B cell (primary cell): Measurements from ENCODE around the gene VEGFB. TPM values are rescaled to one million over a fixed set of nuclear protein-coding genes. Genes with fewer than 3 reads are reported as not detected.
"Not testable (repeated sequence)": the region's sequence is repeated elsewhere in the genome, so short reads cannot be mapped to it uniquely, and the experiment has no call there.

Experiments
- ATAC-seq: fragments of 200-7000 bp; cut with Tn5 transposase; one replicate; pipeline ENCODE4 v1.10.0; 2021; ENCODE audit warnings: low read depth, mild to moderate bottlenecking, moderate number of reproducible peaks, moderate library complexity
- CTCF ChIA-PET: fragments of 350-600 bp; sonication (Branson Sonifier 250); formaldehyde crosslinking; loops from one replicate; lab custom pipeline; 2021; ENCODE audit warnings: antibody characterized with exemption, inconsistent platforms; lab: Charles Lee
- POLR2A ChIA-PET: fragments of 350-600 bp; sonication (Branson Sonifier 250); formaldehyde crosslinking; loops from one replicate; lab custom pipeline; 2021; ENCODE audit warnings: antibody characterized with exemption; lab: Charles Lee
- DNase-seq: peaks from one replicate; pipeline ENCODE4 v3.0.0; 2013
- H2AFZ ChIP-seq: 2 replicates; pipeline ENCODE4 v1.6.1; 2012; ENCODE audit warnings: mild to moderate bottlenecking, low read depth, low read length; ENCODE audit not compliant: insufficient read depth, poor library complexity, severe bottlenecking
- H3K27ac ChIP-seq, 2 donors: 1 replicate in 1 of 2; 2 replicates in 1 of 2; pipeline ENCODE4 v1.5.1; 2012 to 2013; ENCODE audit warnings: low read length in 2 of 2, mild to moderate bottlenecking in 2 of 2, moderate library complexity in 1 of 2
- H3K27me3 ChIP-seq, 4 experiments: fragments of 200-600 bp in 1 of 4; sonication (generic) in 1 of 4; replicated peaks in 1 of 4; 1 replicate in 2 of 4; 2 replicates in 2 of 4; pipeline versions ENCODE4 v1.6.1 to v1.7.0; 2013 to 2016; ENCODE audit warnings: low read length in 3 of 4, mild to moderate bottlenecking in 2 of 4, mixed read lengths in 1 of 4, moderate library complexity in 1 of 4; ENCODE audit not compliant: insufficient read depth in 4 of 4, control insufficient read depth in 3 of 4; ENCODE audit errors: control extremely low read depth in 1 of 4
- H3K36me3 ChIP-seq, 2 experiments: replicated peaks in 1 of 2; 1 replicate in 1 of 2; 2 replicates in 1 of 2; pipeline versions ENCODE4 v1.6.1 to v1.7.1; 2013; ENCODE audit warnings: low read length in 1 of 2; ENCODE audit not compliant: insufficient read depth in 2 of 2, control insufficient read depth in 1 of 2; ENCODE audit errors: control extremely low read depth in 1 of 2, extremely low read depth in 1 of 2
- H3K4me1 ChIP-seq, 2 donors: fragments of 200-600 bp in 1 of 2; sonication (generic) in 1 of 2; 1 replicate in 1 of 2; 2 replicates in 1 of 2; pipeline versions ENCODE4 v1.5.1 to v1.6.1; 2013 to 2017; ENCODE audit warnings: low read length in 2 of 2; ENCODE audit not compliant: control insufficient read depth in 2 of 2, insufficient read depth in 2 of 2
- H3K4me2 ChIP-seq: replicated peaks from 2 replicates; pipeline ENCODE3; 2012; ENCODE audit warnings: mild to moderate bottlenecking, low read depth, low read length; ENCODE audit not compliant: poor library complexity, severe bottlenecking
- H3K4me3 ChIP-seq, 5 experiments: fragments of 200-600 bp in 1 of 5; sonication (generic) in 1 of 5; 1 replicate in 3 of 5; 2 replicates in 2 of 5; pipeline versions ENCODE4 v1.5.1 to v1.7.0; 2011 to 2016; ENCODE audit warnings: low read length in 4 of 5, mild to moderate bottlenecking in 4 of 5, low read depth in 2 of 5, control low read depth in 1 of 5, moderate library complexity in 1 of 5; ENCODE audit not compliant: insufficient read depth in 1 of 5; ENCODE audit errors: control extremely low read depth in 1 of 5, extremely low read depth in 1 of 5
- H3K79me2 ChIP-seq: fragments of 200-600 bp; sonication (generic); one replicate; pipeline ENCODE4 v1.6.0; 2016; ENCODE audit warnings: low read length; ENCODE audit not compliant: control insufficient read depth, insufficient read depth
- H3K9ac ChIP-seq: fragments of 200-600 bp; sonication (generic); 2 replicates; pipeline ENCODE4 v1.6.1; 2017; ENCODE audit warnings: mild to moderate bottlenecking, low read length, moderate library complexity
- H3K9me3 ChIP-seq, 3 donors: one replicate each; pipeline versions ENCODE4 v1.6.1 to v1.7.1; 2013; ENCODE audit warnings: low read length in 2 of 3; ENCODE audit not compliant: control insufficient read depth in 2 of 3, insufficient read depth in 1 of 3; ENCODE audit errors: control extremely low read depth in 1 of 3
- H4K20me1 ChIP-seq: 2 replicates; pipeline ENCODE4 v1.6.0; 2012; ENCODE audit warnings: mild to moderate bottlenecking, low read length; ENCODE audit not compliant: insufficient read depth, control insufficient read depth, poor library complexity, severe bottlenecking
- H3K27ac Mint-ChIP-seq: one replicate; pipeline ENCODE4 v1.8.0; 2021; ENCODE audit warnings: mixed read lengths
- H3K27me3 Mint-ChIP-seq: one replicate; pipeline ENCODE4 v1.8.0; 2021; ENCODE audit warnings: mixed read lengths
- H3K4me1 Mint-ChIP-seq: one replicate; pipeline ENCODE4 v1.8.0; 2021; ENCODE audit warnings: mixed read lengths
- H3K4me3 Mint-ChIP-seq: one replicate; pipeline ENCODE4 v1.8.0; 2021; ENCODE audit warnings: mixed read lengths
- H3K9me3 Mint-ChIP-seq: one replicate; pipeline ENCODE4 v1.8.0; 2022; ENCODE audit warnings: mixed read lengths; ENCODE audit not compliant: insufficient read depth
- EZH2 ChIP-seq: IDR thresholded peaks from 2 replicates; pipeline ENCODE4 v1.6.1; 2012; ENCODE audit warnings: borderline replicate concordance, low read depth, mild to moderate bottlenecking, moderate library complexity, low read length; ENCODE audit not compliant: insufficient read depth, poor library complexity, severe bottlenecking
- WGBS: methylation state at CpG from one replicate; pipeline ENCODE4 v1.1.5; 2013; ENCODE audit warnings: missing lambda C conversion rate; ENCODE audit not compliant: insufficient coverage; 5-methylcytosine and 5-hydroxymethylcytosine counted together
- intact Hi-C: fragments of 100-400 bp; cut with micrococcal nuclease; formaldehyde crosslinking; loops from one replicate; pipeline ENCODE4 v1.10.0; 2022
- polyA plus RNA-seq: library from polyadenylated mRNA; depleted of rRNA; stranded (reverse); fragments of >200 nt; gene quantifications from 2 replicates; pipeline ENCODE4 v1.2.3, GENCODE V29; 2012
- total RNA-seq, 2 donors: library from RNA; stranded (reverse); fragments of 120-200 nt in 1 of 2; gene quantifications; 1 replicate in 1 of 2; 2 replicates in 1 of 2; pipeline versions ENCODE4 v1.2.3 to v1.2.4, GENCODE V29; 2013 to 2022
- TF ChIP-seq, protein P1 (sequence below): fragments of 200-600 bp; IDR thresholded peaks from one replicate; pipeline ENCODE4 v1.8.0; 2022; ENCODE audit warnings: antibody characterized with exemption, mild to moderate bottlenecking

The VEGFB gene
- total and polyA plus RNA-seq, 2 donors (not counting 1 experiment from before 2014, with no cell fraction given) = 56.4 to 152 TPM

DNA sequence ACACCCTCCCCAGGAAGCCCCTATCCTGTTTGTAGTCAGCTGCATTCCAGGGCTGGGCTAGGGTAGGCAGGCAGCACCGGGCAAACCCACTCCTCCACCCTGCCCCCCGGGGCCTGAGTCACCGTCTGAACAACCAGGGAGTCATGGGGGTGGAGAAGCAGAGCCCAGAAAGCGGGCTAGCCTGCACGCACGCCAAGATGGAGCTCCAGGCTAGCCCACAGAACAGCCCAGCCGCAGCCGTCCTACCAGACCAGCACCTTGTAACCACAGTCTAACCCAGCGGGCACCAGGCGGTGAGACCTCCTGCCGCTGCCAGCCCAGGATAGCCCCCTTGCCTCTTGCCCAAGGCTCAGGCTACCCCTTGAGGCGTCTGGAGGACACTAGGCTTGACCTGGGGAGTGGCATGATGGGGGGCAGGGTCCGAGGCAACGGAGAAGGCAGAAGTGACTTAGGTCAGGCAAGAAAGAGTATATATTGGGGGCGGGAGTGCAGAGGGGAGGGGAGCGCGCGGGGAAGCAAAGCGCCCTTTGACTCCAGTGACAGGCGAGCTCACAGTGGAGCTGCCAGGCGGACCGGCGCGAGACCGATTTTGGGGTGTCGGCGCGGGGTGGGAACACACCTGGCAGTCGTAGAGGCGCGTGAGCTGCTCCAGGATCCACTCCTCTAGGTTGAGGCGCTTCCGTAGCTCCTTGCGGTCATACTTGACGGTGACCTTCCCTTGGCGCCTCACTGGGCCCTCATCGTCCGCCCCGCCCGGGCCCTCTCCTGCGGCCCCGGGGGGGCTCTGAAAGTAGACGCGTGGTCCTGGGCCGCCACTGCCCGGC lies 11.6 kb downstream of the VEGFB start:
- H3K79me2 ChIP-seq = peaks cover 9% of the 10 kb centered on the region
- peak overlapping the region; percentile 53 for H3K9ac ChIP-seq
- H3K4me1 ChIP-seq = peaks cover 22 to 51% of the 10 kb centered on the region in 2 donors
- intact Hi-C loops = loop anchor here (1.0 kb wide), 3 partner anchors 20 to 60 kb away; partner anchors contain the start of genes GPR137, NUDT22, STIP1 and TRPT1
- TF ChIP-seq, protein P1, sequence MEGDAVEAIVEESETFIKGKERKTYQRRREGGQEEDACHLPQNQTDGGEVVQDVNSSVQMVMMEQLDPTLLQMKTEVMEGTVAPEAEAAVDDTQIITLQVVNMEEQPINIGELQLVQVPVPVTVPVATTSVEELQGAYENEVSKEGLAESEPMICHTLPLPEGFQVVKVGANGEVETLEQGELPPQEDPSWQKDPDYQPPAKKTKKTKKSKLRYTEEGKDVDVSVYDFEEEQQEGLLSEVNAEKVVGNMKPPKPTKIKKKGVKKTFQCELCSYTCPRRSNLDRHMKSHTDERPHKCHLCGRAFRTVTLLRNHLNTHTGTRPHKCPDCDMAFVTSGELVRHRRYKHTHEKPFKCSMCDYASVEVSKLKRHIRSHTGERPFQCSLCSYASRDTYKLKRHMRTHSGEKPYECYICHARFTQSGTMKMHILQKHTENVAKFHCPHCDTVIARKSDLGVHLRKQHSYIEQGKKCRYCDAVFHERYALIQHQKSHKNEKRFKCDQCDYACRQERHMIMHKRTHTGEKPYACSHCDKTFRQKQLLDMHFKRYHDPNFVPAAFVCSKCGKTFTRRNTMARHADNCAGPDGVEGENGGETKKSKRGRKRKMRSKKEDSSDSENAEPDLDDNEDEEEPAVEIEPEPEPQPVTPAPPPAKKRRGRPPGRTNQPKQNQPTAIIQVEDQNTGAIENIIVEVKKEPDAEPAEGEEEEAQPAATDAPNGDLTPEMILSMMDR = no peak
- TF ChIP-seq EZH2 = no peak
- Mint-ChIP-seq H3K27me3 (no peaks in the 10 kb centered on the region), H3K9me3 (no peaks in the 10 kb centered on the region), H3K27ac (peak overlapping the region; percentile 91), H3K4me3 (peak overlapping the region; percentile 90), H3K4me1 (peaks cover 38% of the 10 kb centered on the region)
- peak overlapping the region; percentile 24 to 69 (median 62) for H3K4me3 ChIP-seq
- ATAC-seq = no peak
- H3K27ac ChIP-seq = peak overlapping the region; percentile 53 to 79
- H4K20me1 ChIP-seq = peaks cover 7% of the 10 kb centered on the region
- peak overlapping the region; percentile 79 for H3K4me2 ChIP-seq
- DNase-seq = peak; percentile 67
- ChIA-PET POLR2A (interaction anchor here (0.5 to 4.0 kb wide), 10 partner anchors 10 to 1648 kb away, joined by 3 to 37 read pairs (median 8); partner anchors contain the start of genes BAD, FERMT3, NUDT22 and PRDX5), CTCF (interaction anchor here (0.7 to 10.4 kb wide), 14 partner anchors 13 to 109 kb away, joined by 3 to 141 read pairs (median 4); partner anchors contain the start of genes BAD, ESRRA, FERMT3 and NUDT22)
- H3K27me3 ChIP-seq = no peaks in the 10 kb centered on the region
- peak overlapping the region; percentile 19 for H2AFZ ChIP-seq
- no peaks in the 10 kb centered on the region for H3K9me3 ChIP-seq
- peaks cover 0 to 11% of the 10 kb centered on the region in 2 experiments for H3K36me3 ChIP-seq
- WGBS = under 1% methylated on average over 45 of the region's 46 CpGs

DNA sequence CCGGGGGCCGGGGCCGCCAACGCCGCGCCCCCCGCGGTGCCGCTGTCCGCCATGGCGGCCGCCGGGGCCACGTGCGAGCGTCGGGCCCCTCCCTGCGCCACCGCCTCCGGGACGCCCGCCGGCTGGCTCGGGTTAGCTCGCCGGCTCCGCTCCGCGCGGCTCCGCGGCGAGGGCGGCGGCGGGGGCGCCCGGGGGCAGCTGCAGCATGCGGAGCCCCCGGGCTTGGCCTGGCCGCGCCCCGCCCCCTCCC lies 12.2 kb downstream of the VEGFB start:
- peaks cover 22 to 53% of the 10 kb centered on the region in 2 donors for H3K4me1 ChIP-seq
- H3K36me3 ChIP-seq = peaks cover 0 to 11% of the 10 kb centered on the region in 2 experiments
- H3K27me3 ChIP-seq, H3K79me2 ChIP-seq, H3K9me3 ChIP-seq, H3K27me3 Mint-ChIP-seq, H3K27ac ChIP-seq, H3K9me3 Mint-ChIP-seq, H4K20me1 ChIP-seq: not testable (repeated sequence)
- H3K4me3 ChIP-seq = peak overlapping the region in 4 of 5 experiments; percentile 63 to 99 (median 83)
- POLR2A ChIA-PET = interaction anchor here (1.0 to 4.0 kb wide), 7 partner anchors 10 to 71 kb away, joined by 4 to 37 read pairs (median 8); partner anchors contain the start of genes BAD, FERMT3, NUDT22 and PRDX5
- DNase-seq (peak; percentile 53), ATAC-seq (peak; percentile 3)
- CTCF ChIA-PET = interaction anchor here (0.9 to 10.4 kb wide), 10 partner anchors 14 to 71 kb away, joined by 3 to 141 read pairs (median 5); partner anchors contain the start of genes BAD, ESRRA, FERMT3 and PRDX5
- intact Hi-C loops = loop anchor here (1.0 kb wide), 3 partner anchors 20 to 60 kb away; partner anchors contain the start of genes GPR137, NUDT22, STIP1 and TRPT1
- peak overlapping the region; percentile 89 for H3K4me3 Mint-ChIP-seq
- H3K4me2 ChIP-seq = peak overlapping the region; percentile 99
- H3K9ac ChIP-seq = peak overlapping the region; percentile 80
- under 1% methylated on average over 40 of the region's 43 CpGs for WGBS
- H3K4me1 Mint-ChIP-seq = peaks cover 36% of the 10 kb centered on the region
- H3K27ac Mint-ChIP-seq = peak overlapping the region; percentile 87
- peak overlapping the region; percentile 83 for H2AFZ ChIP-seq
